ELF-1 (cell line): Measurements from ENCODE around the gene HYI.
"Not testable (repeated sequence)": the region's sequence is repeated elsewhere in the genome, so short reads cannot be mapped to it uniquely, and the experiment has no call there.

Source experiments
- DNase-seq: peaks from one replicate; pipeline ENCODE4 v3.0.0-alpha.2; 2016; ENCODE audit warnings: low read depth, low spot score

The HYI gene

DNA sequence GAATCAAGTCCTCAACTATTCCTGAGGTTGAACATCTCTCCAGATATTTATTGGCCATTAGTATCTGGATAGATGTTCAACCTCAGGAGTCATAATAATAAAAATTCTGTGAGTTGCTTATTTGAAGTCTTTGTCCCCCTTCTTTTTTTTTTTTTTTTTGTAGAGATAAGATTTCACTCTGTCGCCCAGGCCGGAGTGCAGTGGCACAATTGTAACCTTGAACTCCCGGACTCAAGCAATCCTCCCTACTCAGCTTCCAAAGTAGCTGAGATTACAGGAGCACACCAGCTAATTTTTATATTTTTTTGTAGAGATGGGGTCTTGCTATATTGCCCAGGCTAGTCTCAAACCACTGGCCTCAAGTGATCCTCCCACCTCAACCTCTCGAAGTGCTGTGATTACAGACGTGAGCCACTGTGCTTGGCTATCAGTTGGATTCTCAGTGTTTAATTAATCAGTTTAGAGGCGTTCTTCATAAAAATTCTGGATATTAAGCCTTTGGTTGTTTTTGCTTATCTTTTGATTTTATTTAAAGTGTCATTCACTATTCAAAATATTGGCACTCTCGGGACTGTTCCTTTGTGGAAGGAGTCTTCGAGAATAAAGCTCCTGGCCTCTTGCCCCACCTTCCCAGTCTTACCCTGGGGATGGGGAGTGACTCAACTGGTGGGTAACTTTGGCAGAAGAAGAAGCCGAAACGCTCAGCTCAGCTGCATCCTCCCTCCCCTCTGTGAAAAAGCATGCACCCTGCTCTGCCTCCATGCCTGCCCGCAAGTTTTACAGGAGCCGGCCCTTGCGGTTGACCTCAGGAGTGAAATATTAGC lies 11.2 kb upstream of the HYI start:
- no peak for DNase-seq

DNA sequence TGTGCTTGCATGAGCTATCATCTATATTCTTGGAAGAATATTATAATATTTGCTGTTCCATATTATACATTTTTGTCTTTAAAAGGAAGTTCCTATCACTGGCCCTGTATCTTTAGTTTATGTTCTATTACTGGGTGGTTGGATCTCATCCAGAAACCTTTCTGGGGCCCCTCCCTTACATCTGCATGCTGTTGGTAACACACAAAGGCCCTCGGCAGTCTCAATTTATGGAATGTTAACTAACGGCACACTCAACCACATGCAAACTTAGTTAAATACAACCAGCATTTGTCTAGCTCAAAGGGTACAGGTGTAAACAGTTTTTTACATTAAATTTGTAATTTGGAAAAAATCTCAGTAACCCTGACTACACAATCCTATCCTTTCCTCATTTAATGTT lies 9.7 kb upstream of the HYI start:
- no peak for DNase-seq

DNA sequence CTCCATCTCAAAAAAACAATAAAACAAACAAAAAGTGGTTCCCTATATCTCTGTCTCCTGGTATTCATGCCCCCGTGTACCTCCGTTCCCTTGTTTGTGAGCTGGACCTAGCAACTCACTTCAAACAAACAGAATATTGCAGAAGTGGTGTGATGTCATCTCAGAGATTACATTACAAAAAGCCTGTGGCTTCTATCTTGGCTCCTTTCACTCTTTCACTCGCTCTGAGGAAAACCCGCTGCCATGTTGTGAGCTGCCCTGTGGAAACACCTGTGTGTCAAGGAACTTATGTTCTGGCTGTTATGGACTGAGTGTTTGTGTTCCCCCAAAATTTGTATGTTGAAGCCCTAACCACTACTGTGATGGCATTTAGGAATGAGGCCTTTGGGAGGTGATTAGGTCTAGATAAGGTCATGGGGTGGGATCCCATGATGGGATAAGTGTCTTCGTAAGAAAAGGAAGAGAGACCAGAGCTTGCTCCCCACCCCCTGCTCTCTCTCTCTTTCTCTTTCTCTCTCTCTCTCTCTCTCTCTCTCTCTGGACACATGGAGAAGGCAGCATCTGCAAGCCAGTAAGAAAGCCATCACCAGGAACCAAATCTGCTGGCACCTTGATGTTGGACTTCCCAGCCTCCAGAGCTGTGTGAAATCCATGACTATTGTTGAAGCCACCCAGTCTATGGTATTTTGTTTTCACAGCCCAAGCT lies 7.4 kb upstream of the HYI start:
- no peak for DNase-seq

DNA sequence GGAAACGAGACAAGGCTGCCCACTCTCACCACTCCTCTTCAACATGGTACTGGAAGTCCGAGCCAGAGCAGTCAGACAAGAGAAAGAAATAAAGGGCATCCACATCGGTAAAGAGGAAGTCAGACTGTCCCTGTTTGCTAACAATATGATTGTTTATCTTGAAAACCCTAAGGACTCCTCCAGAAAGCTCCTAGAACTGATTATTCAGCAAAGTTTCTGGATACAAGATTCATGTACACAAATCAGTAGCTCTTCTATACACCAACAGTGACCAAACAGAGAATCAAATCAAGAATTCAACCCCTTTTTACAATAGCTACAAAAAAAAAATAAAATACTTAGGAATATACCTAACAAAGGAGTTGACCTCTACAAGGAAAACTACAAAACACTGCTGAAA lies 4.6 kb upstream of the HYI start:
- DNase-seq = not testable (repeated sequence)

DNA sequence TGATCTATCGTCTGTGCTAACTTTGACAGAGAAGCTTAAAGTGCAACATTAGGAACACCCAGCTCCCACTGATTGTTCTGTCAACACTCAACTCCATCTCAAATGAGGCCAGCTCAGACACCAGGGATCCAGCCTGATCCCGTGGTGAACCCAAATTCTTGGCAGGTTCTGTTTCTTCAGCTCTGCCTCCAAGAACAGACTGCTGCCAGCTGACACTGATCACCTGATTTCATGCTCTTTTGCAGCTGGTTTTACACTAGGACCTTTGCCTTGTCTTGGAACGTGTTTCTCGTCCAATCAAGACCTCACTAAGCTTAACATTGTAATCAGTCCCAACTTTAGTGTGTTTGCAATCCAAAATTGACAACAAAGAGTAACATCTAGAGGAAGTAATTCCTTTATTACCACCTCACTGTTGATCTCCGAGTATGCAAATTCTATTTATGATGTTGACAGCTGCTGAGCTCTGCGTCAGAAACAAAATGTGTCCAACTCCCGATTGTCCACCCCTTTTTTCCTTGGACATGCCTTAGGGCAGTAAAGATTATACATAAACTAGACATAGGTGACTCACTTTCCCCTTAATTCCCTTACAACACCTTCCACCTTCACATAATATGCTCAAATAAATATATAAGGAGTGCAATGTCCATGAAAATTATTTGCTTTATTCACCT lies 1.6 kb upstream of the HYI start:
- DNase-seq = no peak

DNA sequence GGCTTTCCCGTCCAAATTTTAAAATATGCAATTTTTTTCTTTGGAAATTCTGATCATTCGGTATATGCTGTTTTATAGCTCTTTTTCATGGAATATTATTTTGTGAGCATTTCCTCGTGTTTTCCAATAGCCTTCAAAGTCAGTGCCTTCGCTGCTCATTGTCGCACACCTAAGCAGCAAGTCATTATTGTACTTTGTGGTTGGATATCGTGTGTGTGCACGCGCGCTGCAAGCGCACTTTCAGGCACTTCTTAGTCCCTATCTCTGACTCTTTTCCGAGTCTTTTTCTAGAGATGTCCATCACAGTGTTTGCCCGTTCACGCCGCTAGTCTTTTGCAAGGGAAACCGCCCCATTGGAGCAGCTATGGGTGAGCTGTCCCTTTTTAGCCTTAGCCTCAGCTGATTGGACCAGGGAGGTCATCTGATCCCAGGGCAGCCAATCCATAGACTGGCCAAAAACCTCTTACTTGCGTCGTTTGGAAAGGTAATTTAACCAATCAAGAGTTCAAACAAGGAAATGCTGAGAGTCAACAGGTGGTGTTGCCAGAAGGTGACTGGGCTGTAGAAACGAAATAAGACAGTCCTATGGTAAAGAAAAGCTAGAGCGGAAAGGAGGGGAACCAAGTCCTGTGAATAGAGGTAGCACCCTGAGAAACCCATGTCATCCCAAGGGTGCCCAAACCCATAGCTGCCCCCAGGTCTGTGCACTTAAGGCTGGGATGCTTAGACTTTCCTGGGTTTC lies 710 bp upstream of the HYI start:
- DNase-seq = peak; percentile 82

DNA sequence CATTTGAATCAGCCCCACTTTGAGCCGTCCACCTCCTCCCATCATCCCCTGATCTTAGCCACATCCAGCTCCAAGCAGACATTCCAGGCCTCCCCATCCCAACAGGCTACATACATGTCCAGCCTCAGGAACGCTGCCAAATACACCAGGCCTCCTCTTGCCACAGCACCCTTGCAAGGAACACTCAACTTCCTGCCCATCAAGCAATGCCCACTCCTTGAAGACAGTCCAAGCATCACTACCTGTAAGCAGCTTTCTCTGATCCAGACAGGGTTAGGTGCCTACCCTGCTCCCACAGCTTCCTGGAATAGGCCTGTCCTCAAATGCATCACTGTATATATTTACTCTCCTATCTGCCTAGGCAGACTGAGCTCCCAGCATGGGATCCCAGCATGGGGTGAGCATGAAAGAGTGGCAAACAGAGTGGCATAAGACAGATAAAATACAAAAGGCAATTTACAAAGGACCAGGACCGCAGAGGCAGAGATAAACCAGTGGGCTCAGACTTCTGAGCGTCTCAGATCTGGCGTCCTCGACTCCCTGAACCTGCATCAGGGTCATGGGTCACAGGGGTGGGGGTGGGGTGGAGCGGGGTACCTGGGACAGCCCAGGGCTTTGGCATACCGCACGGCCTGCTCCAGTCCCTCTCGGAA lies 816 bp downstream of the HYI start:
- DNase-seq = peak; percentile 45

DNA sequence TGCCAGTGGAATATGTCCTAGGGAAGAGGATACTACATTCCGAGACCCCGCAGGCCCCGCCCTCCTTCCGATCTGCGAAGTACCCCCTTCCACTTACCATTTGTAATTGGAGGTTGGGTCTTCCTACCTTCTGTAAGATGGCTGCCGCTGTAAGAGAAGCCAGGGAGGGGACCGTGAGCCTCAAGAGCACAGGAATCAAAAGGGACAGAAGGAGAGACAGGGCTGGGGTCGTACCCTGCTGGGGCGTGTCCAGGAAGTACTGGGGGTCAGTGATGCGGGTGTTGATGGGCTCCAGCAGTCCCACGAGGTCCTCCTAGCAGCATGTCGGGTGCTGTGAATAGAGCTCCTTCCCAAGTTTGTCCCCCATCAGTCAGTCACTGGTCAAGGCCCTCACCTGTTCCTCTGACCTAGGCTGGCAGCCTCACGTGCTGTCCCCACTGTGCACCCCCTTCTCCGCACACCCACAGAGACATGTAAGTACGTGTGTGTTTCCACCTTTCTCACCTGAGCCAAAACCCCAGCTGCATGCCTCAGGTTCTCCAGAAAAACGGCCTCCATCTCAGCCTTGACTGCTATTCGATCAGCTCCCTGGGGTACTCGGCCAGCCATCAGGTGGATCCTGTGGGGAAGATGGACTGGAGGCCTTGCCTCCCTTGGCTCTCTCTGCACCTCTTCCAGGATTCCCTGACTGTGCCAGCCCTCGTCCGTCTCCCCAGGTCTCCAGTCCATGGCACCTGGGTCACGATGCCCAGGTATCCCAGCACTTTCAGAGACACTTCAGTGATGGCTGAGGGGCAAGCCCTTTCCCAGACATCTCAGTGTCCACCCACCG lies 1.8 kb downstream of the HYI start:
- DNase-seq = no peak

DNA sequence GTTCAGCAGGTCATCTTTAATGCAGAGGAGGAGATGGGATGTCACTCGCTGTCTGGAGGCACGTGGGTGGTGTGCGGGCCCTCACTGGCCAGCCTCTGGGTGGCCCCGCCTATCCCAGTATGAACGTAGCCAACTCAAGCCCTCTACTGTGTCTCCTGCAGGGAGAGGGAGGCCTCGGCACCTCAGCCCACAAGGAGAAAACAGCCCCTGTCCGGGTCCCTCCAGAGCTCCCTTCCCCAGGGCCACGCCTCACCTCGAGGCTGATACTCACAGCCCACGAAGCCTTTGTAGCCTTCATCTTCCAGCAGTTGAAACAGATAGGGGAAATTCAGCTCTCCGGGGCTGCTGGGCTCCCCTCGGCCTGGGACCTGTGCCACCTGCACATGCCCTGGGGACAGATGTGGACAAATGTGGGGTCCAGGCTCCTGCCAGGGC lies 2.6 kb downstream of the HYI start:
- no peak for DNase-seq

DNA sequence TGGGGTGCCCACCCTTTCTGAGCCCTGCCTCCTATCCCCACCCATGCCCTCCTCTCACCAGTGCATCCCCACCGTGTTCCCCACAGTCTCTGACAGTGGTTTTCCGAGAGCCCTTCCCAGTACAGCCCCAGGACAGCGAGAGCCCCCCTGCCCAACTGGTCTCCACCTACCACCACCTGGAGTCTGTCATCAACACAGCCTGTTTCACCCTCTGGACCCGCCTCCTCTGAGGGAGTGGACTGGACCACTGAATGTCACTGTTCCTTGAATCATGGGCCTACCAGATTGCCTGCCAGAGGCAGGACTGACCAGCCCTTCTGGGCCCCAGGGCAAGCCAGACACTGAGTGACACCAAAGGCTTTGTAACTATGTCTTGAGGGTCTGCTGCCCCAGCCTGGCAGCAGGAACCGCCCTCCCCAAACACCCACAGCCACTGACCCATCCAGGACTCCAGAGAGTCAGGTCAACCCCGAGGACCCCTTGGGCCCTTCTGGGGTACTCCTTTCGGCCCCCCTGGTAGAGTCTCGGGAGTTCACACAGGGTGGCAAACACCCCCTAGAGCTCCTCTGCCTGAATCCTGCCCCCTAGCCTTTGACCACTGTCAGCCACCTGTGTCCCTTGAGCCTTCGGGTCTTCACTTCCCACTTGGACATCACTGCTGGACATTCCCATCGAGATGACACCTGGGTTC lies 3.3 kb downstream of the HYI start:
- DNase-seq = no peak

DNA sequence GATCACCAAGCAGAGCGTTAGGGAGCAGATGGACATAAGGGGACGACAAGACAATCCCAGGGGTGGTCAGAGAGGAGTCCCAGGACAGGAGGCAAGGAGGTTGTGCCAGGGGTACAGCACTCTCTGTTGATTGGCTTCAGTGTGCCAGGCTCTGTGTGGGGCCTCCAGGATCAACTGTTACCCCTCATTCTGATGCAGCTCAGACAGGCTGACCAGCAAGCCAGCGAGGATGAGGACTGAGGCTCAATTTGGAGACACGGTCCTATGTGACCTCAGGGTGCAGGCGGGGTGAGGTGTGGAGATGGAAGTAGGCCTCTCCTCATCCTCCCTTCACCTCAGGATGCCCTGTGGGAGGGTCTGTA lies 4.0 kb downstream of the HYI start:
- no peak for DNase-seq

DNA sequence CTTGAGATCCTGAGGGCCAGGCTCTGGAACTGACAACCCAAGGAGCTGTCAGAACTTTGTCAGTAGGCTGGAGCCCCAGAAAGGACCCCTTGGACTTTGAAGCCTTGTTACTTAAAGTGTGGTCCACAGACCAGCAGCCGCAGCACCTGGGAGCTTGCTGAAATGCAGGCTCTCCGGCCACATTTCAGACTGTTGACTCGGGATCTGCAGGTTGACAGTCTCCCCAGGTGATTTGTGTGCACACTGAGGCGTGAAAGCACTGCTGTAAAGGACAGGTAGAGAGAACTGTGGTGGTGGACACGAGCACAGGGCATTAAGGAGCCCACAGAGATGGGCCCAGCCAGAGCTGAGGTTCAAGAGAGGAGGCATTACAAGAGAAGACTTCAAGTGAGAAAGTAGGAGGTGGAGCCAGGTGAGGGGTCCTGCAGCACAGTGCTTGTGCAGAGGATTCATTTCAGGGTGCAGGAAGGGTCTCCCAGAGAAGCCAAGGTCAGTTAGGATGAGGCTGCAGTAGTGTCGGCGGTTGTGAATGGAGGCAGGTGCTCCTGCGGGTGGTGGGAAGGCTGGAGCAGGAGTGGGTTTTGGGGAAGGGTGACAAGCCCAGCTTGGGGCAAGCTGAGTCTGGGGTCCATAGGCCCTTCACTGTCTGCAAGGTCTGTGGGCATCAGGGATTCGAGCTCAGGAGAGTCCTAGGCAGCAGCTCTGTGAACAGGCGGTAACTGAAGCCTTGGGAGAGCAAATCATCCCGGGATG lies 4.6 kb downstream of the HYI start:
- no peak for DNase-seq

DNA sequence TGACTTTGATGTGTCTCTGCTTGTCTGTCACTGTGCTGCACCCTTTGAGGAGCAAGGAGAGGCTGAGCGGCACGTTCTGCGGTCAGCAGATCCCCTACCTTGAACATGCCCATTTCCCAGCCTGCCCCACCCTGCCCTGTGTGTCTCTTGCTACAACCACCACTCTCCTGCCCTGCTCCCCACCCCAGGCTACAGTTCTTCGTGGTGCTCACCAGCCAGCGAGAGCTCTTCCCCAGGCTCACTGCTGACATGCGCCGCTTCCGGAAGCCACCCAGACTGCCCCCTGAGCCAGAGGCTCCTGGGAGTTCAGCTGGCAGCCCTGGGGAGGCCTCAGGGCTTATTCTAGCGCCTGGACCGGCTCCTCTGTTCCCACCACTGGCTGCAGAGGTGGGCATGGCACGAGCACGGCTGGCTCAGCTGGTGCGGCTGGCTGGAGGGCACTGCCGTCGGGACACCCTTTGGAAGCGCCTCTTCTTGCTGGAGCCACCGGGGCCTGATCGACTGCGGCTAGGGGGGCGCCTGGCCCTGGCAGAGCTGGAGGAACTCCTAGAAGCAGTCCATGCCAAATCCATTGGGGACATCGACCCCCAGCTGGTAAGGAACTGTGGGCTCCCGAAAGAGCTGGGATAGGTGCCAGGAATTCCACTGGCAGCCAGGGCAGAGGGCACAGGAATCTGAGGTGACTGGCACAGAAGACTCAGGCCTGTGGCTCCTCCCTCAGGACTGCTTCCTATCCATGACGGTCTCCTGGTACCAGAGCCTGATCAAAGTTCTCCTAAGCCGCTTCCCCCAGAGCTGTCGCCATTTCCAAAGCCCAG lies 5.6 kb downstream of the HYI start:
- DNase-seq = no peak

DNA sequence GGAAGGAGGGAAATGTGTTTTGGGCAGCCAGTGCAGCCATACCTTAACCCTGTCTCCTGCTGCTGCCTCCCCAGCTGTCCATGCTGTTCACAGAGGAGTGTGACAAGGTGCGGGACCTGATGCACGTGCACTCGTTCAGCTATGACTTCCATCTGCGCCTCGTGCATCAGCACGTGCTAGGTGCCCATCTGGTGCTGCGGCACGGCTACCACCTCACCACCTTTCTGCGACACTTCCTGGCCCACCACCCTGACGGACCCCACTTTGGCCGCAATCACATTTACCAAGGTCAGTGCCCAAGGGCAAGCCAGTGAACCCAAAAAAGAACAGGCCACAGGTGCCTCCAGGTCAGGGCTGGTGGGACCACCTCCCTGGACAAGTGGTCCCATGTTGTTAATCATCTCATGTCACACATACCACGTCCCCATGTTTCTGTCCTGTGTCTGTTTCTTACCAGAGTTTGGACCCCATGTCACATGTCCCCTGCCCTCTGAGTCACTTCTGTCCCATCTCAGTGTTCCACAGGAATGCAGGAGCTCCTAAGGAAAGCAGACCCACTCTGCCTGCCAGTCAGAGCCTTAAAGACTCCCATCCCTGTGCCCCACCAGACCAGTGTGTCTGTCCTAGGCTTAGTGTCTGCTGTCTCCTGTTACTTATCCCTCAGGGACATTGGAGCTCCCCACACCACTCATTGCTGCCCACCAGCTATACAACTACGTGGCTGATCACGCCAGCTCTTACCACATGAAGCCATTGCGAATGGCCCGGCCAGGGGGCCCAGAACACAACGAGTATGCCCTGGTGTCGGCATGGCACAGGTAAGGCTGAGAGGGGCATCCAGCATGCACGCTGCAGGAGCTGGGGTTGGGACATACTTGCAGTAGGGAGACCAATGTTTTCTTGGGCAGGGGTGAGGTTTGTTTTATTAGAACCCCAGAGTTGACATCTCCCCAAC lies 6.6 kb downstream of the HYI start:
- no peak for DNase-seq

DNA sequence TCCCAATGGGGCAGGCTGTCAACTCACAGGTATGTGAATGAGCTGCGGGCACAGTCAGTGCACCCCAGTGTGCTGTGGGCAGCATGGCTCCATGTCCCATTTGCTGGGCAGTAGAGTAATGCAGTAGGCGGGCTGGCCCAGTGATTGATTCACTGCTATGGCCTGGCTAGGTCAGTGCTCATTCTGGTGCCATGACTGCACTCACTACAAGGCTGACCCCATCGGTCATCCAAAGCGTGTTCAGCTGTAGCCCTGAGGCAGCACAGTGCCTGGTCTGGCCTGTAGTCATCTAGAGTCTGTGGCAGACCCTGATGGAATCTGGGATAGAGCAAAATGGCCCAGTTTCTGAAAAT lies 7.4 kb downstream of the HYI start:
- no peak for DNase-seq

DNA sequence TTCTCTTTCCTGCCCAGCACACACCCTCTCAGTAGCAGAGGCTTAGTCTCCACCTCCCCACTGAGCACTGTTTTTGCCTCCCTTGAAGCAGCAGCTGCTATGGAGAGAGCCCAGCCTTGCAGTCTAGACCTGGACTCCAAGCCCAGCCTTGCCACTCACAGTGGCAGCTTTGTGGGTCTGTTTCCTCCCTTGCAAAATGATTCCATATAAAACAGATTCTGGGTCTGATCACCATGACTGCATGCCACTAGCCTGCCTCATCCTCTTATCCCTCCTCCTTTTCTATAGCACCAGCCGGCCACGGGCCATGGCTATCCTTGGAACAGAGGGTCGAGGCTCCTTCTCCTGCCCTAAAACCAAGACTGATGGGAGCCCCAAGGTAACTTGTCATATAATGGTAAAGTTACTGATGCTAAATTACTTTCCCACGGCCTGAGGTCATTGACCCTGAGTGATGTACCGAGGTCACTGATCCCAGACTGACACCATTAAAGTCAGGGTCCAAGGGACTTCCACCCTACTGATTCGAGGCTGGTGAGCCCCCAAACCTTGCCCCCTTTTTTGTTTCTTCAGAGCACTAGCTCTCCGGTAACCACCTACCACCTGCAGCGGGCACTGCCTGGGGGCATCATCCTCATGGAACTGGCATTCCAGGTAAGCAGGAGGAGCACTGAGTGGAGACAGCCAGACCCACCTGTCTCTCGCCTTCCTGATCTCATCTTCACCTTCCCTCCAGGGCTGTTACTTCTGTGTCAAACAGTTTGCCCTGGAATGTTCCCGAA lies 7.9 kb downstream of the HYI start:
- DNase-seq = no peak

DNA sequence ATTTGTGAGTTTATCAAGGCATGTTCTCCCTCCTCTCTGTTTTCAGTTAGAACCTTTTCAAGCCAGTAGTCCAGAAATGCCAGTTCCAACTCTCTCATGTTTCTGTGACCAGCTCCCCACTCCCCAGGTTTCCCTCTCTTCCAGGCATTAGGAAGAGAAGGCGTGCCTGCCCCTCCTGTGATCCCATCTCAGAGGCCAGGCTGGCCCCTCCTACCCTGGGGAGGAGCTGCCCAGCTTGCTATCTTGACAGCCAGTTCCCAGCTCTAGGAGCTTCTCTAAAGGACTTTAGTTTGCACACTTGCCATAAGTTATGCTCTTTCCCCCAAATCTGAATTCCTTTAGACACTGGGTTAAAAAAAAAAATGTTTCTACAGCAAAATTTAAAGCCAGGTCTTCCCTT lies 8.9 kb downstream of the HYI start:
- no peak for DNase-seq
